ENCODE results near the gene CDH22. TPM values are rescaled to one million over a fixed set of nuclear protein-coding genes. Genes with fewer than 3 reads are reported as not detected.

The CDH22 gene
- total RNA-seq, 4 donors from 2014 or later: 0.26 to 1.2 (median 0.35) TPM

DNA sequence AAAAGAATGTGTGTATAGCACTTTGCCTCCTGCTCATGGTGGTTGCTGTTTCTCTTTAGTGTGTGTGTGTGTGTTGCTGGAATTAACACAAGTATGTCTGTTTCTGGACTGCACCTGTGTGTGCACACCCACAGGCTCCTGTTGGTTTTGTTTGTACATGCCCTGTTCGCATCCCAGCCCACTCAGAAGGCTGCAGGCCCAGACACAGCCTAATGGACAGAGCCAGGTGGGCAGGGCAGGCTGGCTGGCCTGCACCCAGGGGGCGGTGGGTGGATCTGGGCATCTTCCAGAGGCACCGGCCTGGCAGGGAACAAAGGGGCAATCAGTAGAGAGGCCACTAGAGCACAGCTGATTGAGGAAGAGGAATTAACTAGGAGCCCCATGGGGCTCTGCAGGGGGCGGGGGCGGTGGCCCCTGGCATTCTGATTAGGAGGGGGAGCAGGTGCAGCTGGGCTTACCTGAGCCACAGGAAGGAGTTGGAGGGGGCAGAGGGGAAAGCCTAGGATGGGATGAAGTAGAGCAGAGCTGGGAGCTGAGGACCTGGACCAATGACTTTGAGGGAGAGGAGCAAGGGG is 168.3 kb downstream of the CDH22 start:
- Histone ChIP-seq H3K4me3 (no peak overlapping the region), H3K27me3 (peaks cover 4 to 28% (median 10%) of the 10 kb centered on the region in 3 donors), H3K4me1 (no peaks in the 10 kb centered on the region), H3K9me3 (no peaks in the 10 kb centered on the region), H3K27ac (no peak overlapping the region), H3K36me3 (no peaks in the 10 kb centered on the region)
- DNase-seq (no peak), ATAC-seq (no peak)
- in situ Hi-C loops (cut with MboI; ENCODE audit: low sequenced_read_pairs in 4 of 4): loop anchor here in 3 of 4 donors (10.0 to 25.0 kb wide), 3 partner anchors 115 to 205 kb away; no protein-coding TSS in a partner anchor
- intact Hi-C loops (cut with DNase I; ENCODE audit: low total_unique reads): no loop called here
- no peak for TF ChIP-seq POLR2A (IDR thresholded peaks at IDR 0.05)
- TF ChIP-seq, protein P1, sequence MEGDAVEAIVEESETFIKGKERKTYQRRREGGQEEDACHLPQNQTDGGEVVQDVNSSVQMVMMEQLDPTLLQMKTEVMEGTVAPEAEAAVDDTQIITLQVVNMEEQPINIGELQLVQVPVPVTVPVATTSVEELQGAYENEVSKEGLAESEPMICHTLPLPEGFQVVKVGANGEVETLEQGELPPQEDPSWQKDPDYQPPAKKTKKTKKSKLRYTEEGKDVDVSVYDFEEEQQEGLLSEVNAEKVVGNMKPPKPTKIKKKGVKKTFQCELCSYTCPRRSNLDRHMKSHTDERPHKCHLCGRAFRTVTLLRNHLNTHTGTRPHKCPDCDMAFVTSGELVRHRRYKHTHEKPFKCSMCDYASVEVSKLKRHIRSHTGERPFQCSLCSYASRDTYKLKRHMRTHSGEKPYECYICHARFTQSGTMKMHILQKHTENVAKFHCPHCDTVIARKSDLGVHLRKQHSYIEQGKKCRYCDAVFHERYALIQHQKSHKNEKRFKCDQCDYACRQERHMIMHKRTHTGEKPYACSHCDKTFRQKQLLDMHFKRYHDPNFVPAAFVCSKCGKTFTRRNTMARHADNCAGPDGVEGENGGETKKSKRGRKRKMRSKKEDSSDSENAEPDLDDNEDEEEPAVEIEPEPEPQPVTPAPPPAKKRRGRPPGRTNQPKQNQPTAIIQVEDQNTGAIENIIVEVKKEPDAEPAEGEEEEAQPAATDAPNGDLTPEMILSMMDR (IDR thresholded peaks at IDR 0.05 in 4 of 5, conservative IDR thresholded peaks at IDR 0.05 in 1 of 5): no peak

DNA sequence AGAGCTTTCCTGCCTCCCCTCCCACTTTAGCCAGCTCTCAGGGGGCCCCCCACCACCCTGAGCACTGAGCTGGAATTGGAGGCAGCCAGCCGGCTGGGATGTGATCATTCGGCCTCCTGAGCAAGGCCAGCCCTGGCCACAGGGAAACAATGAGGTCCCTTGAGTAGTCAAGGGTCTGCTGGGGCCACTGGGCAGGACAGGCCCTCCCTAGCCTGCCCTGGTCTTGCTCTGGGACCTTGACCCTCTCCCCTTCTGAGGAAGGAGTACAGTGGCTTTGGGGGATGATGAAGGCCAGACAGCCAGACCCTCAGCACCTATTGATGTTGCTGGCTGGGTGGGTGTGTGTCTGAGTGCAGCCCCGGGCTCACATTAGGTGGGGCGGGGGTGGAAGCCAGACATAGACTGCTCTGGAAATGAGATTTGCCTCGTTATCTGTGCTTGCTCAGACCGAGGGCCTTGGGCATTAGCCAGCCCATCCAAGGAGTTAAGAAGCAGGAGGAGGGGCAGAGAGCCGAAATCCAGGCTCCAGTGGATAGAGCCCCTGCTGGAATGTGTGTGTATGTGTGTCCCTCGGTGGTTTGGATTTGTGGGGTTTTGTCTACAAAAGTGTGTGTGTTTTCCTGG is 168.9 kb downstream of the CDH22 start:
- intact Hi-C loops (cut with DNase I; ENCODE audit: low total_unique reads): no loop called here
- no peaks in the 10 kb centered on the region for H3K9me3 ChIP-seq
- no peak for TF ChIP-seq POLR2A (IDR thresholded peaks at IDR 0.05)
- TF ChIP-seq, protein P1 (IDR thresholded peaks at IDR 0.05 in 4 of 5, conservative IDR thresholded peaks at IDR 0.05 in 1 of 5): no peak
- peaks cover 4 to 25% (median 10%) of the 10 kb centered on the region in 3 donors for H3K27me3 ChIP-seq
- H3K4me1 ChIP-seq: no peaks in the 10 kb centered on the region
- DNase-seq (no peak), ATAC-seq (no peak)
- no peak overlapping the region for H3K27ac ChIP-seq
- no peaks in the 10 kb centered on the region for H3K36me3 ChIP-seq
- H3K4me3 ChIP-seq: no peak overlapping the region
- in situ Hi-C loops (cut with MboI; ENCODE audit: low sequenced_read_pairs in 4 of 4): loop anchor here in 3 of 4 donors (10.0 to 25.0 kb wide), 3 partner anchors 115 to 205 kb away; no protein-coding TSS in a partner anchor

DNA sequence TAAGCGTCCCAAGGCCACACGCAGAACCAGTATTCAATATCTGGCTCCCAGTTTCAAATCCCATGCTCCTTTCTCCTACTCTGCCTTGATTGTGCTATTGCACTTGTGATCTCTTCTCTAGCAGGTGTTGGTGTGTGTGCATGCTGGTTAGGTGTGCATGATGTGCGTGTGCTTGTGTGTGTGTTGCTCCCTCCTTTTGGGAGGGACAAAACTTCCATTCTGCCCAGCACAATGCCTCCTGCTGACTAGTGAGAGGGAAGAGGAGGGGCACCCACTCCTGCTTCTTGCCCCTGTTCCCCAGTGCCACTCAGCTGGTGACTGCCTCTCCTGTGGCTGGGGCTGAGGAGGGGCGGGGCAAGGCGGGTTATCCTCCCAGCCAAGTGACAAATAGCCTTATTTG is 170.5 kb downstream of the CDH22 start:
- no peak for DNase-seq
- intact Hi-C loops (cut with DNase I; ENCODE audit: low total_unique reads) (no loop called here), in situ Hi-C loops (cut with MboI; ENCODE audit: low sequenced_read_pairs in 4 of 4) (loop anchor here in 3 of 4 donors (10.0 to 25.0 kb wide), 3 partner anchors 117 to 207 kb away; no protein-coding TSS in a partner anchor)
- H3K4me3 ChIP-seq: no peak overlapping the region
- H3K9me3 ChIP-seq: no peaks in the 10 kb centered on the region
- TF ChIP-seq POLR2A (IDR thresholded peaks at IDR 0.05): no peak
- TF ChIP-seq, protein P1 (IDR thresholded peaks at IDR 0.05 in 4 of 5, conservative IDR thresholded peaks at IDR 0.05 in 1 of 5): no peak
- H3K27ac ChIP-seq: no peak overlapping the region
- ATAC-seq: no peak
- no peaks in the 10 kb centered on the region for H3K36me3 ChIP-seq
- no peaks in the 10 kb centered on the region for H3K4me1 ChIP-seq
- peaks cover 4 to 22% (median 10%) of the 10 kb centered on the region in 3 donors for H3K27me3 ChIP-seq

DNA sequence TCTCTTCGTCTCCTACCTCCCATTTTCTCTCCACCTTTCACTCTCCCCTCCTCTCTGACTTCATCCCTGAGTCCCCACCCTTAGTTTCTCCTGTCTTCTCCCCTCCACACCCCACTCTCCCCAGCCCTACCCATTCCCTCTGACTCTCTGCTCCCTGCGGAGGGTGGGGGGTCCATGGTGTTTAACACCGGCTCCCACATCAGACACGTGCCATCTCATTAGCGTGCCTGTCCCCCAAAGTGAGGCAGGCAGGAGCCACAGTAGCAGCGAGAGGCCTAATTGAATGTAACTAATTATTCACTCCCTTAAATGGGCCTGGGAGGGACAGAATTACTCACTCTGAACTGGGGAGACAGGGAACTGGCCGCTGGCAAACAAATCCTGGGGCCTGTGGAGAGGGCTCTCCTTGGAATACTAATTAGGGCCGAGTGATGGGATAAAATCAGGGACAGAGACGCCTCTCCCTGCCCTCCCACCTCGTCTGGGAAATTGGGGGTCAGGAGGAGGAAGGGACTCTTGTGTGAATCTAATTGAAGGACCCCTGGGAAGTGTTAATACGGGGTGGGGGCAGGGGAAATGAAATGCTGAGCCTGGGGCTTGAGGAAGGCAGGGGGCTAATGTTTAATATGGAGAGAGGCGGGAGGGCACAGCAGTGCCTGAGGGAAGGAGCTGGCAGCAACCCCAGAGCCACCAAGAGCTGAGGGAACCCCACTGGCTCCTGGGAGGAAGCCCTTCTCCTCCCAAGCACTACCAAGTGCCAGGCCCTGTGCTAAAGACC is 172.3 kb downstream of the CDH22 start:
- TF ChIP-seq, protein P1 (IDR thresholded peaks at IDR 0.05 in 4 of 5, conservative IDR thresholded peaks at IDR 0.05 in 1 of 5): no peak
- TF ChIP-seq POLR2A (IDR thresholded peaks at IDR 0.05): no peak
- DNase-seq: no peak
- Histone ChIP-seq H3K4me1 (no peaks in the 10 kb centered on the region), H3K27me3 (peaks cover 4 to 16% (median 10%) of the 10 kb centered on the region in 3 donors), H3K9me3 (no peaks in the 10 kb centered on the region), H3K36me3 (no peaks in the 10 kb centered on the region), H3K4me3 (no peak overlapping the region), H3K27ac (no peak overlapping the region)
- ATAC-seq: no peak
- in situ Hi-C loops (cut with MboI; ENCODE audit: low sequenced_read_pairs in 4 of 4): loop anchor here in 3 of 4 donors (10.0 to 25.0 kb wide), 3 partner anchors 119 to 209 kb away; no protein-coding TSS in a partner anchor
- intact Hi-C loops (cut with DNase I; ENCODE audit: low total_unique reads): no loop called here
